ENCODE measurements around the gene MCF2L2.

DNA sequence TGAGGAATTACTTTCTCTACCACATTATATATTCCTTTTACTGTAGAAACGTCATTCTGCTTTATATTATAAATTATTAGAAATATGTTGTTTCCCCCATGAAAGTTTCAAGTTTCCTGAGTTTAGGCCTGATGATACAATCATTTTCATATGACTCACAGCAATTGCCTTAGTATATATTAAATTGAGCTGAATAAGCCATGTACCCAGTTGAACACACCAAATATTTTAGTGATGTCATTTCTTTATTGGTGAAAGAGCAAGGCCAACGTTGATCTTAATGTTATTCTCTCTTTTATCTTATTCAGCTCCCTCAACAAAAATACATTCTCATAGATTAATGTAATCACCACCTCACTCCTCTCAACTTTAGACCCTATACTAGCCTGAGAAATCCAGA lies 144.5 kb downstream of the MCF2L2 start:
- TF ChIP-seq, protein P1, sequence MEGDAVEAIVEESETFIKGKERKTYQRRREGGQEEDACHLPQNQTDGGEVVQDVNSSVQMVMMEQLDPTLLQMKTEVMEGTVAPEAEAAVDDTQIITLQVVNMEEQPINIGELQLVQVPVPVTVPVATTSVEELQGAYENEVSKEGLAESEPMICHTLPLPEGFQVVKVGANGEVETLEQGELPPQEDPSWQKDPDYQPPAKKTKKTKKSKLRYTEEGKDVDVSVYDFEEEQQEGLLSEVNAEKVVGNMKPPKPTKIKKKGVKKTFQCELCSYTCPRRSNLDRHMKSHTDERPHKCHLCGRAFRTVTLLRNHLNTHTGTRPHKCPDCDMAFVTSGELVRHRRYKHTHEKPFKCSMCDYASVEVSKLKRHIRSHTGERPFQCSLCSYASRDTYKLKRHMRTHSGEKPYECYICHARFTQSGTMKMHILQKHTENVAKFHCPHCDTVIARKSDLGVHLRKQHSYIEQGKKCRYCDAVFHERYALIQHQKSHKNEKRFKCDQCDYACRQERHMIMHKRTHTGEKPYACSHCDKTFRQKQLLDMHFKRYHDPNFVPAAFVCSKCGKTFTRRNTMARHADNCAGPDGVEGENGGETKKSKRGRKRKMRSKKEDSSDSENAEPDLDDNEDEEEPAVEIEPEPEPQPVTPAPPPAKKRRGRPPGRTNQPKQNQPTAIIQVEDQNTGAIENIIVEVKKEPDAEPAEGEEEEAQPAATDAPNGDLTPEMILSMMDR (IDR thresholded peaks at IDR 0.05), result no peak
- TF ChIP-seq POLR2A (IDR thresholded peaks at IDR 0.05), result no peak
- TF ChIP-seq POLR2AphosphoS5 (IDR thresholded peaks at IDR 0.05; ENCODE audit: insufficient read depth in 1 of 2, low read depth in 1 of 2), result no peak

All from vagina (tissue), 2 donors.